HepG2 (cell line): ENCODE measurements around the gene EDNRB.

Source experiments
- EZH2 ChIP-seq: conservative IDR thresholded peaks from 2 replicates; pipeline ENCODE4 v1.6.1; 2012; ENCODE audit warnings: mild to moderate bottlenecking, low read depth, low read length, moderate library complexity
- FOXJ3 ChIP-seq: sonication (generic); formaldehyde crosslinking; IDR thresholded peaks from 2 replicates; pipeline ENCODE4 v1.4.0; 2020; ENCODE audit warnings: missing genetic modification reagents, mild to moderate bottlenecking, borderline replicate concordance
- KLF6 ChIP-seq: IDR thresholded peaks from 2 replicates; pipeline ENCODE4 v1.8.0; 2016; ENCODE audit warnings: missing biosample characterization, missing genetic modification reagents
- NBN ChIP-seq: fragments of 450-650 bp; conservative IDR thresholded peaks from 2 replicates; pipeline ENCODE4 v1.6.1; 2017
- SIN3A ChIP-seq: IDR thresholded peaks from 2 replicates; pipeline ENCODE4 v1.6.1; 2011; ENCODE audit warnings: low read depth, mild to moderate bottlenecking, control low read depth, low read length, borderline replicate concordance
- ZNF121 ChIP-seq: sonication (generic); formaldehyde crosslinking; IDR thresholded peaks from 2 replicates; pipeline ENCODE4 v1.5.0; 2020; ENCODE audit warnings: mild to moderate bottlenecking, missing genetic modification reagents
- TF ChIP-seq, protein P1 (sequence below): sonication (generic); formaldehyde crosslinking; IDR thresholded peaks from 2 replicates; pipeline ENCODE4 v1.5.1; 2020; ENCODE audit warnings: missing genetic modification reagents, mild to moderate bottlenecking, borderline replicate concordance

DNA sequence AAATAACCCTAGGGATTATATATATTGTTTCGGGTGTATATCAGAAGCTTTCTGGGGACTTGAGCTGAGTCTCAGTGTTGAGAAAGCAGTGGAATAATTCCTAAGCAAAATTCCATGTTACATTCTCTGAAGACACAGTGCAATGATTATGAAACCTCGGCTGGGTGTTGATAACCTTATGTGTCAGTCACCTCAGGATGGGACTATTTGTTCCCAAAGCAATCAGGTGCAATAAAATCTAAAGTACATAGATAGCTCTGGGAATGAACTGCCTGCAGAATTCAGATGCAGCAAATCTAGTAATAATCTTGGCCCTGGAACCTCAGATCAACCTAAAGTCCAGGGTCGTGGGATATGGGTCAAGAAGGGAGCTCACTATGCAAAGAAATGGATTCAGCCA is 53.0 kb downstream of the EDNRB start:
- TF ChIP-seq EZH2 (no peak), FOXJ3 (no peak), KLF6 (CRISPR knock-in tag) (no peak), NBN (no peak), SIN3A (no peak), ZNF121 (no peak)
- TF ChIP-seq, protein P1, sequence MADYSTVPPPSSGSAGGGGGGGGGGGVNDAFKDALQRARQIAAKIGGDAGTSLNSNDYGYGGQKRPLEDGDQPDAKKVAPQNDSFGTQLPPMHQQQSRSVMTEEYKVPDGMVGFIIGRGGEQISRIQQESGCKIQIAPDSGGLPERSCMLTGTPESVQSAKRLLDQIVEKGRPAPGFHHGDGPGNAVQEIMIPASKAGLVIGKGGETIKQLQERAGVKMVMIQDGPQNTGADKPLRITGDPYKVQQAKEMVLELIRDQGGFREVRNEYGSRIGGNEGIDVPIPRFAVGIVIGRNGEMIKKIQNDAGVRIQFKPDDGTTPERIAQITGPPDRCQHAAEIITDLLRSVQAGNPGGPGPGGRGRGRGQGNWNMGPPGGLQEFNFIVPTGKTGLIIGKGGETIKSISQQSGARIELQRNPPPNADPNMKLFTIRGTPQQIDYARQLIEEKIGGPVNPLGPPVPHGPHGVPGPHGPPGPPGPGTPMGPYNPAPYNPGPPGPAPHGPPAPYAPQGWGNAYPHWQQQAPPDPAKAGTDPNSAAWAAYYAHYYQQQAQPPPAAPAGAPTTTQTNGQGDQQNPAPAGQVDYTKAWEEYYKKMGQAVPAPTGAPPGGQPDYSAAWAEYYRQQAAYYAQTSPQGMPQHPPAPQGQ (CRISPR knock-in tag) = no peak
